ENCODE data around the gene SPAG16. TPM values are rescaled to one million over a fixed set of nuclear protein-coding genes. Genes with fewer than 3 reads are reported as not detected.

SPAG16 gene
- total RNA-seq, 1 donor from 2014 or later, result 38.6 TPM

DNA sequence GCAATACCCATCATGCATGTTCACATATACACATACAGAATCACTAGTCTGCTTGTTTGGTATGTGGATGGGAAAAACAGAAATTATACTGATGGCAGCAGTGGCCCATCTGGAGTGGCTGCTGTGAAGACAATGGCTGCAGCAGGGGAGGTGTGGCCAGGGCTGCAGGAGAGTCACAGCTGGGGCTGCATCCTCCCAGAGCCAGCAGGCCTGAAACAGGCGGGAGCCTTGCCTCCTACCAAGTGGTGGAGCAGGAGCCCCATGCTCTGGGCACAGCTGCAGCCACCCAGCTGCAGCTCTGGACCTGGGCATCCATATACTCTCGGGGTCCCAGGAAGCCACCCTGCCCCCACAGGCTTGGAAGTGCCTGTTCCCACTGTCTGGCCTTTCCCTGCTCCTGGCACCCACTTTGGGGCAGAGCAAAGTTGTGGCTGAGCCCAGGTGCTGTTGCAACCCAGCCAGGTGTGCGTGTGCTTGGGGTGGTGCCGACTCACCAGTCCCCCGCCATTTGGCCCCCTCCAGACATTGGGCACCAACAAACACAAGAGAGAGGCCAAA lies 136.6 kb downstream of the SPAG16 start:
- H3K4me1 ChIP-seq (ENCODE audit: control insufficient read depth in 3 of 3, insufficient read depth in 3 of 3, low read length in 3 of 3), result no peaks in the 10 kb centered on the region
- no peaks in the 10 kb centered on the region for H3K9me3 ChIP-seq (ENCODE audit: control insufficient read depth in 3 of 3, low read length in 3 of 3)
- H3K36me3 ChIP-seq (ENCODE audit: control insufficient read depth in 3 of 3, insufficient read depth in 3 of 3, low read length in 3 of 3), result no peaks in the 10 kb centered on the region
- no peak overlapping the region for H3K4me3 ChIP-seq (ENCODE audit: low read length in 3 of 3)
- H3K27ac ChIP-seq (ENCODE audit: low read depth, low read length), result no peak overlapping the region
- H3K9ac ChIP-seq (ENCODE audit: low read depth in 1 of 3, low read length in 3 of 3), result no peak overlapping the region
- H3K27me3 ChIP-seq (ENCODE audit: control insufficient read depth in 3 of 3, insufficient read depth in 3 of 3, low read length in 3 of 3), result no peaks in the 10 kb centered on the region

DNA sequence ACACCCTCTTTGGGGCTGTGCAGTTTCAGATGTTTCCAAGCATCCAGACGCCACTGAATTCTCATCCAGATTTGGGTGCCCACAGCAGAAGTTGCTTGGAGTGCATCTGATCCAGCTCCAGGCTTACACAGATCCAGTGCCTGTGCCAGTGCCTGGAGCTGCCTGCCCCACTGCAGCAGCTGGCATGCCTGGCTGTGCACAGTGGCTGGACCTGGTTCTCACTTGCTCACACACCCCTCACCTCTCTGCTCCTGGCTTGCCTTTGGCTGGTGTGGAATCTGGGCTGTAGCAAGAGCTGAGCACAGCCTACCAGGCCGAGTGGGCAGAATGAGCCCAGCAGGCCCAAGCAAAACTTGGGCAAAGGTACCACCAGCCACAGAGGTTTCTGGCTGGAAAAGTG lies 137.9 kb downstream of the SPAG16 start:
- no peaks in the 10 kb centered on the region for H3K9me3 ChIP-seq (ENCODE audit: control insufficient read depth in 3 of 3, low read length in 3 of 3)
- no peaks in the 10 kb centered on the region for H3K27me3 ChIP-seq (ENCODE audit: control insufficient read depth in 3 of 3, insufficient read depth in 3 of 3, low read length in 3 of 3)
- H3K4me1 ChIP-seq (ENCODE audit: control insufficient read depth in 3 of 3, insufficient read depth in 3 of 3, low read length in 3 of 3), result no peaks in the 10 kb centered on the region
- H3K36me3 ChIP-seq (ENCODE audit: control insufficient read depth in 3 of 3, insufficient read depth in 3 of 3, low read length in 3 of 3), result no peaks in the 10 kb centered on the region
- no peak overlapping the region for H3K4me3 ChIP-seq (ENCODE audit: low read length in 3 of 3)
- H3K27ac ChIP-seq (ENCODE audit: low read depth, low read length), result no peak overlapping the region
- H3K9ac ChIP-seq (ENCODE audit: low read depth in 1 of 3, low read length in 3 of 3), result no peak overlapping the region

DNA sequence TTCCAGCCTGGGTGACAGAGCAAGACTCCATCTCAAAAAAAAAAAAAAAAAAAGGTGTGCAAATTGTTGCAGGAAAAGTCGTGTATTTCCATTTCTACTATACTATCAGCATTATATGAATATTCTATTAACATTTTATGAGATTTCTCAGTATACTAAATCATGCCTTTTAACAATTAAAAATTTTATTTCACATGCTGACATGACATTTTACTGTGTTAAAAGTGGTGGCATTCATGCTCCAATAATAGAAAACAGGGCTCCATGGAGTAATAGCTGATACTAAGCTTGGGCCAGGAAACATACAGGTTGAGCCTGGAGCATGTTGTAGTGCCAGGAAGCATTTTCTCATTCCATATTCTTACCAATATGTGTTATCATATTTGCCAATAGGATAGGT lies 141.4 kb downstream of the SPAG16 start:
- Histone ChIP-seq H3K4me3 (ENCODE audit: low read length in 3 of 3) (no peak overlapping the region), H3K36me3 (ENCODE audit: control insufficient read depth in 3 of 3, insufficient read depth in 3 of 3, low read length in 3 of 3) (no peaks in the 10 kb centered on the region), H3K9me3 (ENCODE audit: control insufficient read depth in 3 of 3, low read length in 3 of 3) (peaks cover 0 to 3% (median 0%) of the 10 kb centered on the region in 3 donors), H3K4me1 (ENCODE audit: control insufficient read depth in 3 of 3, insufficient read depth in 3 of 3, low read length in 3 of 3) (no peaks in the 10 kb centered on the region), H3K27ac (ENCODE audit: low read depth, low read length) (no peak overlapping the region), H3K27me3 (ENCODE audit: control insufficient read depth in 3 of 3, insufficient read depth in 3 of 3, low read length in 3 of 3) (no peaks in the 10 kb centered on the region), H3K9ac (ENCODE audit: low read depth in 1 of 3, low read length in 3 of 3) (no peak overlapping the region)

DNA sequence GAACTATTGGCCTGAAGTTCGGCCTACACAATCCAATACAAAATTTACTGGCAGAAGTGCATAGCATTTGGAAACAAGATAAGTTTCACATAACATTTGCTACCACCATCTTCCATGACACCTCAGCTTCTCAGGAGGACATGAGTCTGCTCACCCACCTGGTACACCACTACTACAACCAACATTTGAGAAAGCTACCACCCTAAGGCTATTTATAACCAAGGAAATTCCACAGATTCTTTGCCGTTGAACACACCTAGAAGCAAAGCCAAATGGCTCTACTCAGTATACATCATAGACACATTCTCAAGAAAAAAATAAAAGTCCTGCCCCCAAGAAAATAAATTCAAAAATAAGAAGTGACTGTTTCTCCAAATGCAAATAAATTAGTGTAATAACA lies 145.3 kb downstream of the SPAG16 start:
- Histone ChIP-seq H3K4me1 (ENCODE audit: control insufficient read depth in 3 of 3, insufficient read depth in 3 of 3, low read length in 3 of 3) (no peaks in the 10 kb centered on the region), H3K9ac (ENCODE audit: low read depth in 1 of 3, low read length in 3 of 3) (no peak overlapping the region), H3K9me3 (ENCODE audit: control insufficient read depth in 3 of 3, low read length in 3 of 3) (peaks cover 0 to 3% (median 0%) of the 10 kb centered on the region in 3 donors), H3K27me3 (ENCODE audit: control insufficient read depth in 3 of 3, insufficient read depth in 3 of 3, low read length in 3 of 3) (no peaks in the 10 kb centered on the region), H3K36me3 (ENCODE audit: control insufficient read depth in 3 of 3, insufficient read depth in 3 of 3, low read length in 3 of 3) (no peaks in the 10 kb centered on the region), H3K27ac (ENCODE audit: low read depth, low read length) (no peak overlapping the region), H3K4me3 (ENCODE audit: low read length in 3 of 3) (no peak overlapping the region)

DNA sequence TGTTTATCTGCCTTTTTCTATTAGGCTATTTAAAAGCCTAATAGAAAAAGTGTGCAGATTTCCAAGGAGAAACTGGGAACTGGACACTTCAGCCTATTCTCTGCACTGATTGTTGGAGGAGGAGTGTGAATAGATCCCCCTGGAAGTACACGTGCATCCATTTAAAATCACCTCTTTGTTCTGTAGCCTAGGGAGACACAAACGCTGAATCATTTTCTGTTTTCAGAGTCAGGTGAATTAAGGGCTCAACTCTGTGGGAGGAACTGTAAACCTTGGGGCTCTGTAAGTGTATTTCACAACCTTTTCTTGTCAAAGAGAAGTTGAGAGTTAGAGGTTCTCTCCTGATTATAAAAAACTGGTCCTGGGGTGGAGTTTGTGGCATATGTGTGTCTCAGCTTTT lies 159.7 kb downstream of the SPAG16 start:
- no peak overlapping the region for H3K27ac ChIP-seq (ENCODE audit: low read depth, low read length)
- H3K27me3 ChIP-seq (ENCODE audit: control insufficient read depth in 3 of 3, insufficient read depth in 3 of 3, low read length in 3 of 3), result no peaks in the 10 kb centered on the region
- no peak overlapping the region for H3K4me3 ChIP-seq (ENCODE audit: low read length in 3 of 3)
- H3K4me1 ChIP-seq (ENCODE audit: control insufficient read depth in 3 of 3, insufficient read depth in 3 of 3, low read length in 3 of 3), result no peaks in the 10 kb centered on the region
- no peaks in the 10 kb centered on the region for H3K9me3 ChIP-seq (ENCODE audit: control insufficient read depth in 3 of 3, low read length in 3 of 3)
- H3K9ac ChIP-seq (ENCODE audit: low read depth in 1 of 3, low read length in 3 of 3), result no peak overlapping the region
- H3K36me3 ChIP-seq (ENCODE audit: control insufficient read depth in 3 of 3, insufficient read depth in 3 of 3, low read length in 3 of 3), result no peaks in the 10 kb centered on the region

DNA sequence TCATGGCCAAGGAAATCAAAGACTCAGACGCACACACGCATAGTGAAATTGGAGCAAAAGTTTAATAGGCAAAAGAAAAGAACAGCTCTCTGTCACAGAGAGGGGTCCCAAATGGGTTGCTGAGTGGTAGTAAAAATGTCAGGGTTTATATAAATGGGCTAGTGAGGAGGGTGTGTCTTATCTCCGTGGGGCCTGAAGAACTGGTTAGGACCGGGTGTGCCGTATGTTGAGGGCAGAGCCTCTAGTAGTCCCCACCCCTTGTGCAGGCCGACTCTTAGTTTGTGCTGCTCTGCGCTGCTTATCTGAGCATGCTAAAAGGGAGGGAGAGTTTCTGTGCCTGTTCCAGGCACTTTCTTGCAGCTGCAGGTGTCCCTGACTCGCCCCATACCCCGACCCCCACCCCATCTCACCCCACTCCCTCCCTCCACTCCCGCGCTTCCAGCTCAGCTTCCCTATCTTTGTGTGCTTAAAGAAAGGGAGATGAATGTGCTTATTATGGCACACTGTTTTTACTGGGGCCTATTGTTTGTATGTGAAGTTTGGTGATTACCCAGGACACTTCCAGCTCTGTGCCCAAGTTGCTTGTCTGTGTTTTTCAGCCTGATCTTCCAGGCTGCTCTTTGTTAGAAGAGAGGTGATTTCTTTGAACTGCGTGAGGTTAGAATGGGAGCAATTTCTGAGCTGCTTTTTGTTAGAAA lies 167.4 kb downstream of the SPAG16 start:
- no peaks in the 10 kb centered on the region for H3K36me3 ChIP-seq (ENCODE audit: control insufficient read depth in 3 of 3, insufficient read depth in 3 of 3, low read length in 3 of 3)
- H3K27ac ChIP-seq (ENCODE audit: low read depth, low read length), result no peak overlapping the region
- no peaks in the 10 kb centered on the region for H3K4me1 ChIP-seq (ENCODE audit: control insufficient read depth in 3 of 3, insufficient read depth in 3 of 3, low read length in 3 of 3)
- no peaks in the 10 kb centered on the region for H3K9me3 ChIP-seq (ENCODE audit: control insufficient read depth in 3 of 3, low read length in 3 of 3)
- no peak overlapping the region for H3K4me3 ChIP-seq (ENCODE audit: low read length in 3 of 3)
- no peaks in the 10 kb centered on the region for H3K27me3 ChIP-seq (ENCODE audit: control insufficient read depth in 3 of 3, insufficient read depth in 3 of 3, low read length in 3 of 3)
- no peak overlapping the region for H3K9ac ChIP-seq (ENCODE audit: low read depth in 1 of 3, low read length in 3 of 3)

DNA sequence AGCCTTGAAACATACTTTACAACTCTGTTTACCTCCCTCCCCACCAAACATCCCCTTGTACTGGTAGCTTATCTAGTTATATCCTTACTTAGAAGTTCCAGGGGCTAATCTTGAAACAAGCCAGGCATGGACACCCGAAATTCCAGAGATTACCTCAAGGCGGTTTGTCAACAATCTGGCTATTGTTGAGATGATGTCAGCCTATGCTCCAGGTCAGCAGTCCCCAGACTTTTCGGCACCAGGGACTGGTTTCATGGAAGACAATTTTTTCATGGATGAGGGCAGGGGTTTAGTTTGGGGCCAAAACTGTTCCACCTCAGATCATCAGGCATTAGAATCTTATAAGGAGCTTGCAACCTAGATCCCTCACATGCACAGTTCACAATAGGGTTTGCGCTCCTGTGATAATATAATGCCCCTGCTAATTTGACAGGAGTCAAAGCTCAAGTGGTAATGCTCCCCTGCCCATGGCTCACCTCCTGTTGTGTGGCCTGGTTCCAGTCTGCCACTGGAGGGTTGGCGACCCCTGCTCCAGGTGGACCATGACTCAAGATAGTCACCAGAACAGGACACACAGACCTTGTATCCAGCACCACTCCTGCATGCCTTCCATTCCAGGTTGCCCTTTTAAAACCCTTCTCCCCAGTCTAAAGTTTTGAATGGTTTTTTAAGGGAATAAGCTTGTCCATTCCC lies 171.2 kb downstream of the SPAG16 start:
- no peak overlapping the region for H3K27ac ChIP-seq (ENCODE audit: low read depth, low read length)
- H3K27me3 ChIP-seq (ENCODE audit: control insufficient read depth in 3 of 3, insufficient read depth in 3 of 3, low read length in 3 of 3), result no peaks in the 10 kb centered on the region
- no peaks in the 10 kb centered on the region for H3K4me1 ChIP-seq (ENCODE audit: control insufficient read depth in 3 of 3, insufficient read depth in 3 of 3, low read length in 3 of 3)
- H3K9me3 ChIP-seq (ENCODE audit: control insufficient read depth in 3 of 3, low read length in 3 of 3), result no peaks in the 10 kb centered on the region
- H3K9ac ChIP-seq (ENCODE audit: low read depth in 1 of 3, low read length in 3 of 3), result no peak overlapping the region
- no peak overlapping the region for H3K4me3 ChIP-seq (ENCODE audit: low read length in 3 of 3)
- H3K36me3 ChIP-seq (ENCODE audit: control insufficient read depth in 3 of 3, insufficient read depth in 3 of 3, low read length in 3 of 3), result no peaks in the 10 kb centered on the region

DNA sequence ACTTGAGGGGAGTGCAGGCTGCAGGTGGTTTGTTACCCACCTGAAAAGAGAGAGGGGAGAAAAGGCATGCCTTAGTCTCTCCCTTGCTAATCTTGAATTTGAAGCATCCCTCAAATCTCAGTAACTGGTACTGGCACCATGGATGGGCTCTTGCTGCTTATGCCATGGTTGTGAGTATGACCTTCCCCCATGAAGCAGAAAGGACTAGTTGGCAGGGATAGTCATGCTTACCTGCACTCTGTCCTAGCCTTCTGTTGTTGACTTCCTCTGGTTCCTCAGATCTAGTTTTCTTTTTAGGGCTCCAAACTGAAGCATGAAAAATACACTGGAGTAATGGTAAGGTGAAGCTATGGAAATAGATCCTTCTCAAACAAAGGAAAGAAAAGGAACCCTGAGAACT lies 191.2 kb downstream of the SPAG16 start:
- H3K4me3 ChIP-seq (ENCODE audit: low read length in 3 of 3), result no peak overlapping the region
- H3K27ac ChIP-seq (ENCODE audit: low read depth, low read length), result no peak overlapping the region
- H3K9me3 ChIP-seq (ENCODE audit: control insufficient read depth in 3 of 3, low read length in 3 of 3), result peaks cover 0 to 12% (median 3%) of the 10 kb centered on the region in 3 donors
- H3K4me1 ChIP-seq (ENCODE audit: control insufficient read depth in 3 of 3, insufficient read depth in 3 of 3, low read length in 3 of 3), result no peaks in the 10 kb centered on the region
- no peaks in the 10 kb centered on the region for H3K27me3 ChIP-seq (ENCODE audit: control insufficient read depth in 3 of 3, insufficient read depth in 3 of 3, low read length in 3 of 3)
- no peaks in the 10 kb centered on the region for H3K36me3 ChIP-seq (ENCODE audit: control insufficient read depth in 3 of 3, insufficient read depth in 3 of 3, low read length in 3 of 3)
- H3K9ac ChIP-seq (ENCODE audit: low read depth in 1 of 3, low read length in 3 of 3), result no peak overlapping the region

DNA sequence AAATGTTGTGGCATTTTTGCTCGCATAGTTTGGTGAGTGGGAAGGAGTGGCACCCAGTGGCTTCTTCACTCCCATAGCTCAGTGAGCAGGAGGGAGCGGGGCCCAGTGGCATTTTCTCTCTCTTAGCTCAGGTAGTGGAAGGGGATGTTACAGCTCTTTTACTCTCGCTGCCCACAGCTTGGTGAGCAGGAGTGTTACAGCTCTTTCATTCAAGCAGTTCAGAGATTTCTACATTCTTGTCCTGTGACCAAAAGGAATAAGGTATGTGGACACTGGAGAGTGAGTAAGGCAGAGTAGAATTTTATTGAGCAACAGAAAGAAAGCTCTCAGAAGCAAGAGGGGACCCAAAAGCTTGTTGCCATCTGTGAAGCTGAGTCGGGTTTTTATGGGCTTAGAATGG lies 192.4 kb downstream of the SPAG16 start:
- no peaks in the 10 kb centered on the region for H3K4me1 ChIP-seq (ENCODE audit: control insufficient read depth in 3 of 3, insufficient read depth in 3 of 3, low read length in 3 of 3)
- H3K27ac ChIP-seq (ENCODE audit: low read depth, low read length), result no peak overlapping the region
- no peak overlapping the region for H3K9ac ChIP-seq (ENCODE audit: low read depth in 1 of 3, low read length in 3 of 3)
- H3K27me3 ChIP-seq (ENCODE audit: control insufficient read depth in 3 of 3, insufficient read depth in 3 of 3, low read length in 3 of 3), result no peaks in the 10 kb centered on the region
- no peak overlapping the region for H3K4me3 ChIP-seq (ENCODE audit: low read length in 3 of 3)
- H3K36me3 ChIP-seq (ENCODE audit: control insufficient read depth in 3 of 3, insufficient read depth in 3 of 3, low read length in 3 of 3), result no peaks in the 10 kb centered on the region
- peaks cover 0 to 12% (median 3%) of the 10 kb centered on the region in 3 donors for H3K9me3 ChIP-seq (ENCODE audit: control insufficient read depth in 3 of 3, low read length in 3 of 3)

DNA sequence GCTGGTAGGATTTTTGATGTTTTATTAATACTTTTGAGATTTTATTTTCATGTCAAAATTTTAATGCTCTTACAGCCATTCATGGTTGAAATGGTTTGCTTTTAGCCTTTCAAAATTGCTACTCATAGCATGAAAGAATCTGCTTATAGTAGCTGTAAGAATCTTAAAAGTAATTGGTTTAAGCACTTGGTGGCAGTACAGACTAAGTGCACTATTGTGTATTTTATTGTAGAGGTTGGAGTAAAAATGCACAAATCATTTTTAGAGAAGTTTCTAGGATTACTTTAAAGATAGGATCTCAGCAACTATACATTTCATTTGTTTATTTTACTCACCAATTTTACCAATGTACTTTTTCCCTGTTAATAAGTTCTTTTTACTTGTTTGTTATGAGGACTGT lies 205.8 kb downstream of the SPAG16 start:
- Histone ChIP-seq H3K4me1 (ENCODE audit: control insufficient read depth in 3 of 3, insufficient read depth in 3 of 3, low read length in 3 of 3) (no peaks in the 10 kb centered on the region), H3K36me3 (ENCODE audit: control insufficient read depth in 3 of 3, insufficient read depth in 3 of 3, low read length in 3 of 3) (no peaks in the 10 kb centered on the region), H3K27ac (ENCODE audit: low read depth, low read length) (no peak overlapping the region), H3K4me3 (ENCODE audit: low read length in 3 of 3) (no peak overlapping the region), H3K27me3 (ENCODE audit: control insufficient read depth in 3 of 3, insufficient read depth in 3 of 3, low read length in 3 of 3) (no peaks in the 10 kb centered on the region), H3K9ac (ENCODE audit: low read depth in 1 of 3, low read length in 3 of 3) (no peak overlapping the region), H3K9me3 (ENCODE audit: control insufficient read depth in 3 of 3, low read length in 3 of 3) (no peaks in the 10 kb centered on the region)

All from skeletal muscle tissue (tissue), 4 donors.